SK-N-SH treated with all-trans-retinoic acid at 6 μM for 48 hours (cell line): ENCODE data around the gene EFHD1.

ENCODE experiments used
- ATAC-seq: fragments of 200-7000 bp; cut with Tn5 transposase; 3 replicates; pipeline ENCODE4 v1.9.1; 2020; ENCODE audit warnings: mild to moderate bottlenecking, moderate library complexity
- ARNTL ChIP-seq: fragments of 450-650 bp; formaldehyde crosslinking; IDR thresholded peaks from 2 replicates; pipeline ENCODE4 v1.5.0; 2020; ENCODE audit warnings: low read depth, mild to moderate bottlenecking, moderate library complexity, borderline replicate concordance
- BACH2 ChIP-seq: fragments of 250-450 bp; sonication (Bioruptor Pico); IDR thresholded peaks from 2 replicates; pipeline ENCODE4 v1.9.0; 2021; ENCODE audit warnings: mild to moderate bottlenecking, borderline replicate concordance
- CREB5 ChIP-seq: fragments of 250-450 bp; sonication (Bioruptor Pico); IDR thresholded peaks from 2 replicates; pipeline ENCODE4 v1.5.1; 2020; ENCODE audit warnings: low read depth, mild to moderate bottlenecking, moderate library complexity
- CSDC2 ChIP-seq: fragments of 250-450 bp; sonication (Bioruptor Pico); IDR thresholded peaks from 2 replicates; pipeline ENCODE4 v1.5.0; 2020; ENCODE audit warnings: mild to moderate bottlenecking, moderate library complexity
- ESRRG ChIP-seq: fragments of 250-450 bp; sonication (Bioruptor Pico); IDR thresholded peaks from 2 replicates; pipeline ENCODE4 v1.6.1; 2021; ENCODE audit warnings: mild to moderate bottlenecking
- GLIS3 ChIP-seq: fragments of 250-450 bp; sonication (Bioruptor Pico); IDR thresholded peaks from 2 replicates; pipeline ENCODE4 v1.5.0; 2020; ENCODE audit warnings: mild to moderate bottlenecking, moderate library complexity
- ISL1 ChIP-seq: fragments of 250-450 bp; sonication (Bioruptor Pico); IDR thresholded peaks from 2 replicates; pipeline ENCODE4 v2.1.2; 2022; ENCODE audit warnings: mild to moderate bottlenecking, moderate library complexity
- OSR1 ChIP-seq: fragments of 250-450 bp; sonication (Bioruptor Pico); IDR thresholded peaks from 2 replicates; pipeline ENCODE4 v1.8.0; 2022; ENCODE audit warnings: moderate library complexity, mild to moderate bottlenecking, inconsistent platforms
- PATZ1 ChIP-seq: fragments of 250-450 bp; sonication (Bioruptor Pico); IDR thresholded peaks from 2 replicates; pipeline ENCODE4 v1.8.0; 2020; ENCODE audit warnings: mild to moderate bottlenecking, moderate library complexity, borderline replicate concordance
- PPARA ChIP-seq: fragments of 250-450 bp; sonication (Bioruptor Pico); IDR thresholded peaks from 2 replicates; pipeline ENCODE4 v1.5.0; 2020; ENCODE audit warnings: mild to moderate bottlenecking, borderline replicate concordance
- RARB ChIP-seq: fragments of 250-450 bp; sonication (Bioruptor Pico); IDR thresholded peaks from 2 replicates; pipeline ENCODE4 v1.8.0; 2021; ENCODE audit warnings: mild to moderate bottlenecking, moderate library complexity
- SNAI2 ChIP-seq: fragments of 250-450 bp; sonication (Bioruptor Pico); IDR thresholded peaks from 2 replicates; pipeline ENCODE4 v1.5.0; 2020; ENCODE audit warnings: mild to moderate bottlenecking, moderate library complexity
- TCF4 ChIP-seq: fragments of 250-450 bp; sonication (Bioruptor Pico); IDR thresholded peaks from 2 replicates; pipeline ENCODE4 v1.8.0; 2021; ENCODE audit warnings: mild to moderate bottlenecking, moderate library complexity, borderline replicate concordance
- ZC3H10 ChIP-seq: fragments of 250-450 bp; sonication (Bioruptor Pico); IDR thresholded peaks from 2 replicates; pipeline ENCODE4 v1.5.1; 2021; ENCODE audit warnings: mild to moderate bottlenecking, moderate library complexity
- ZFP30 ChIP-seq: fragments of 450-650 bp; formaldehyde crosslinking; IDR thresholded peaks from 2 replicates; pipeline ENCODE4 v1.5.0; 2022; ENCODE audit warnings: mild to moderate bottlenecking, moderate library complexity
- ZNF565 ChIP-seq: fragments of 450-650 bp; formaldehyde crosslinking; conservative IDR thresholded peaks from 2 replicates; pipeline ENCODE4 v1.5.0; 2020; ENCODE audit warnings: low read depth, mild to moderate bottlenecking, moderate library complexity
- ZNF70 ChIP-seq: fragments of 450-650 bp; formaldehyde crosslinking; IDR thresholded peaks from 2 replicates; pipeline ENCODE4 v1.5.0; 2020; ENCODE audit warnings: mild to moderate bottlenecking, moderate library complexity
- ZNF8 ChIP-seq: fragments of 450-650 bp; formaldehyde crosslinking; IDR thresholded peaks from 2 replicates; pipeline ENCODE4 v1.5.0; 2020; ENCODE audit warnings: mild to moderate bottlenecking, moderate library complexity
- TF ChIP-seq, protein P1 (sequence below): fragments of 250-450 bp; sonication (Bioruptor Pico); IDR thresholded peaks from 2 replicates; pipeline ENCODE4 v1.8.0; 2021; ENCODE audit warnings: low read depth, mild to moderate bottlenecking, moderate library complexity, borderline replicate concordance
- TF ChIP-seq, protein P2 (sequence below): fragments of 250-450 bp; sonication (Bioruptor Pico); IDR thresholded peaks from 2 replicates; pipeline ENCODE4 v1.5.0; 2020; ENCODE audit warnings: mild to moderate bottlenecking, moderate library complexity
- TF ChIP-seq, protein P3 (sequence below): fragments of 250-450 bp; sonication (Bioruptor Pico); IDR thresholded peaks from 2 replicates; pipeline ENCODE4 v1.5.1; 2021; ENCODE audit warnings: mild to moderate bottlenecking, moderate library complexity

Gene EFHD1

DNA sequence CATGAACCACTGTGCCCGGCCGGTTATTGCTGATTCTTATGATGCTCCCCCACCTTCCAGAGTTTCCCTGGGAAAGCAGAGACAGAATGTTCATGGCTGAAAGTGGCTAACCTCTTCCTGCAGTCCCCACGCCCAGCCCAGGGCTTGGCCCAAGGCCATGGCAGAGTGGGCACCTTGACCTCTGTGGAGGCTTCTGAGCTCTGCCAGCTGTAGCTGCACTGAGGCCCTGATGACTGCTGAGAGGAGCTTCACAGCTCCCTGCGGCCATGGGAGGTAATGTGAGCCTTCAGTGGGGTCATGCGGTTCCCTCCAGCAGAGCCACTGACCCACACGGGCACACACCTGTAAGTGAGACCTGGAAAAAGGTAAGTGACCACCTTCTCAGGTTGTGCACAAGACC, 13.3 kb downstream of the EFHD1 start:
- TF ChIP-seq ESRRG (CRISPR knock-in tag) (no peak), PPARA (CRISPR knock-in tag) (no peak), GLIS3 (CRISPR knock-in tag) (no peak), CSDC2 (CRISPR knock-in tag) (no peak), ZNF70 (no peak), BACH2 (no peak), SNAI2 (CRISPR knock-in tag) (no peak), ZNF565 (no peak), ARNTL (no peak), CREB5 (CRISPR knock-in tag) (no peak), OSR1 (CRISPR knock-in tag) (no peak)
- TF ChIP-seq, protein P1, sequence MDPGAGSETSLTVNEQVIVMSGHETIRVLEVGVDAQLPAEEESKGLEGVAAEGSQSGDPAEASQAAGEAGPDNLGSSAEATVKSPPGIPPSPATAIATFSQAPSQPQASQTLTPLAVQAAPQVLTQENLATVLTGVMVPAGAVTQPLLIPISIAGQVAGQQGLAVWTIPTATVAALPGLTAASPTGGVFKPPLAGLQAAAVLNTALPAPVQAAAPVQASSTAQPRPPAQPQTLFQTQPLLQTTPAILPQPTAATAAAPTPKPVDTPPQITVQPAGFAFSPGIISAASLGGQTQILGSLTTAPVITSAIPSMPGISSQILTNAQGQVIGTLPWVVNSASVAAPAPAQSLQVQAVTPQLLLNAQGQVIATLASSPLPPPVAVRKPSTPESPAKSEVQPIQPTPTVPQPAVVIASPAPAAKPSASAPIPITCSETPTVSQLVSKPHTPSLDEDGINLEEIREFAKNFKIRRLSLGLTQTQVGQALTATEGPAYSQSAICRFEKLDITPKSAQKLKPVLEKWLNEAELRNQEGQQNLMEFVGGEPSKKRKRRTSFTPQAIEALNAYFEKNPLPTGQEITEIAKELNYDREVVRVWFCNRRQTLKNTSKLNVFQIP (CRISPR knock-in tag): no peak
- ATAC-seq: no peak

DNA sequence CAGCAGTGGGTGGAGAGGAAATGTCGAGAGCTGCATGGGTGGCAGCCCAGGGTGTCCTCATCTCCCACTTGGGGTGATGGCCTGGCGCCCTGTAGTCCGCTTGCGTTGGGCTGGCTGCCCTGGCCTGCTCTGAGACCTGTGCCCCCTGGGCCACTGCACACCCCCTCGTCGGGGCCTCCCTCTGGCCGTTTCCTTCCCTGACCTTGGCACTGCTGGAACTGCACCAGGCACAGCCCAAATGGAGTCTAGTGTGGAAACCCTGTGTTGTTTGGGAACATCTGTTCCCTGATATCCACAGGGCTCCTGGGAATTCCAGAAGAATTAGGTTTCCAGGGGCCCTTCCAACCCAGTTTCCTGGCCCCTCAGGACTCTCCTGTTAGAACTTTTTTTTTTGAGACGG, 13.9 kb downstream of the EFHD1 start:
- no peak for TF ChIP-seq OSR1 (CRISPR knock-in tag)
- TF ChIP-seq TCF4: no peak
- no peak for TF ChIP-seq ZNF70
- no peak for TF ChIP-seq ZNF565
- no peak for TF ChIP-seq BACH2
- ATAC-seq: no peak

DNA sequence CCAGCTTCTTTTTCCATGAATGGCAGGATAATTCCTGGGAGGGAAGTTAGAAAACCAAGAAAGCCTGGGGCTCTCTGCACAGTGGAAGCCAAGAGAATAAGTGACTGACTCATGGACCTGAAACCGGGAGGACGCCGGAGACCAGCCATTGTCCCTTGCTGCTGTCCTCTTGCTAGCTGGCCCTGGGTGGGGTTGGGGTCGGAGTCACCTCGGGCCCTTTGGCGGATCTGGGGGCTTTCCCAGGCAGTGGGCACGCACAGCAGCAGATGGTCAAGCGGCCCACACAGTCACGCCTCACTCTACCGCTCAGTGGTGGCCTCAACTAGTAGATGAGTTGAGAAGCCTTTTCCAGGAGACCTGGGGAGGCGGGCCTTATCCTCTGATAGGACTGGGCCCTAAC, 15.6 kb downstream of the EFHD1 start:
- TF ChIP-seq, protein P2, sequence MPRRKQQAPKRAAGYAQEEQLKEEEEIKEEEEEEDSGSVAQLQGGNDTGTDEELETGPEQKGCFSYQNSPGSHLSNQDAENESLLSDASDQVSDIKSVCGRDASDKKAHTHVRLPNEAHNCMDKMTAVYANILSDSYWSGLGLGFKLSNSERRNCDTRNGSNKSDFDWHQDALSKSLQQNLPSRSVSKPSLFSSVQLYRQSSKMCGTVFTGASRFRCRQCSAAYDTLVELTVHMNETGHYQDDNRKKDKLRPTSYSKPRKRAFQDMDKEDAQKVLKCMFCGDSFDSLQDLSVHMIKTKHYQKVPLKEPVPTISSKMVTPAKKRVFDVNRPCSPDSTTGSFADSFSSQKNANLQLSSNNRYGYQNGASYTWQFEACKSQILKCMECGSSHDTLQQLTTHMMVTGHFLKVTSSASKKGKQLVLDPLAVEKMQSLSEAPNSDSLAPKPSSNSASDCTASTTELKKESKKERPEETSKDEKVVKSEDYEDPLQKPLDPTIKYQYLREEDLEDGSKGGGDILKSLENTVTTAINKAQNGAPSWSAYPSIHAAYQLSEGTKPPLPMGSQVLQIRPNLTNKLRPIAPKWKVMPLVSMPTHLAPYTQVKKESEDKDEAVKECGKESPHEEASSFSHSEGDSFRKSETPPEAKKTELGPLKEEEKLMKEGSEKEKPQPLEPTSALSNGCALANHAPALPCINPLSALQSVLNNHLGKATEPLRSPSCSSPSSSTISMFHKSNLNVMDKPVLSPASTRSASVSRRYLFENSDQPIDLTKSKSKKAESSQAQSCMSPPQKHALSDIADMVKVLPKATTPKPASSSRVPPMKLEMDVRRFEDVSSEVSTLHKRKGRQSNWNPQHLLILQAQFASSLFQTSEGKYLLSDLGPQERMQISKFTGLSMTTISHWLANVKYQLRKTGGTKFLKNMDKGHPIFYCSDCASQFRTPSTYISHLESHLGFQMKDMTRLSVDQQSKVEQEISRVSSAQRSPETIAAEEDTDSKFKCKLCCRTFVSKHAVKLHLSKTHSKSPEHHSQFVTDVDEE: no peak
- TF ChIP-seq PATZ1 (CRISPR knock-in tag) (no peak), ISL1 (CRISPR knock-in tag) (no peak), TCF4 (no peak), ZNF8 (CRISPR knock-in tag) (no peak), ZFP30 (CRISPR knock-in tag) (no peak), ZNF70 (no peak), ZNF565 (no peak), ARNTL (no peak), PPARA (CRISPR knock-in tag) (no peak), CREB5 (CRISPR knock-in tag) (no peak), RARB (CRISPR knock-in tag) (no peak), ZC3H10 (CRISPR knock-in tag) (no peak), GLIS3 (CRISPR knock-in tag) (no peak)
- TF ChIP-seq, protein P1 (CRISPR knock-in tag): no peak
- TF ChIP-seq, protein P3, sequence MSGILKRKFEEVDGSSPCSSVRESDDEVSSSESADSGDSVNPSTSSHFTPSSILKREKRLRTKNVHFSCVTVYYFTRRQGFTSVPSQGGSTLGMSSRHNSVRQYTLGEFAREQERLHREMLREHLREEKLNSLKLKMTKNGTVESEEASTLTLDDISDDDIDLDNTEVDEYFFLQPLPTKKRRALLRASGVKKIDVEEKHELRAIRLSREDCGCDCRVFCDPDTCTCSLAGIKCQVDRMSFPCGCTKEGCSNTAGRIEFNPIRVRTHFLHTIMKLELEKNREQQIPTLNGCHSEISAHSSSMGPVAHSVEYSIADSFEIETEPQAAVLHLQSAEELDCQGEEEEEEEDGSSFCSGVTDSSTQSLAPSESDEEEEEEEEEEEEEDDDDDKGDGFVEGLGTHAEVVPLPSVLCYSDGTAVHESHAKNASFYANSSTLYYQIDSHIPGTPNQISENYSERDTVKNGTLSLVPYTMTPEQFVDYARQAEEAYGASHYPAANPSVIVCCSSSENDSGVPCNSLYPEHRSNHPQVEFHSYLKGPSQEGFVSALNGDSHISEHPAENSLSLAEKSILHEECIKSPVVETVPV (CRISPR knock-in tag): no peak
- TF ChIP-seq, all 23 proteins: peak for 0
- no peak for ATAC-seq
